AG10803 (cell line): ENCODE results near the gene SLC49A4.
A peak's percentile ranks its signal among the peaks of the same experiment; 100 is the strongest.

Experiments used
- DNase-seq: peaks from one replicate; pipeline ENCODE4 v3.0.0; 2010; ENCODE audit warnings: low read depth
- H3K4me3 ChIP-seq: 2 replicates; pipeline ENCODE4 v1.5.1; 2011; ENCODE audit warnings: mild to moderate bottlenecking, low read length, control low read depth
- CTCF ChIP-seq: conservative IDR thresholded peaks from 2 replicates; pipeline ENCODE4 v1.5.1; 2011; ENCODE audit warnings: mild to moderate bottlenecking, low read length, control low read depth, inconsistent platforms

The SLC49A4 gene

GRCh38 chr3:122857019-122857418 lies 62.1 kb downstream of the SLC49A4 start:
- DNase-seq: peak; percentile 72
- no peak for TF ChIP-seq CTCF
- H3K4me3 ChIP-seq: no peak overlapping the region

GRCh38 chr3:122858373-122858772 lies 63.5 kb downstream of the SLC49A4 start:
- DNase-seq: peak; percentile 32
- peak; percentile 53 for TF ChIP-seq CTCF
- H3K4me3 ChIP-seq: no peak overlapping the region

GRCh38 chr3:122859021-122859805 lies 64.3 kb downstream of the SLC49A4 start:
- no peak for DNase-seq
- no peak for TF ChIP-seq CTCF
- no peak overlapping the region for H3K4me3 ChIP-seq

GRCh38 chr3:122862381-122862780 lies 67.5 kb downstream of the SLC49A4 start:
- TF ChIP-seq CTCF: no peak
- no peak for DNase-seq
- no peak overlapping the region for H3K4me3 ChIP-seq

GRCh38 chr3:122864498-122864897 lies 69.6 kb downstream of the SLC49A4 start:
- TF ChIP-seq CTCF: no peak
- H3K4me3 ChIP-seq: no peak overlapping the region
- DNase-seq: no peak

GRCh38 chr3:122868322-122868721 lies 73.5 kb downstream of the SLC49A4 start:
- no peak for DNase-seq
- no peak for TF ChIP-seq CTCF
- H3K4me3 ChIP-seq: no peak overlapping the region
